ENCODE data around the gene JAGN1.

The JAGN1 gene

GRCh38 chr3:9911863-9912262 lies 21.5 kb downstream of the JAGN1 start:
- H3K27me3 ChIP-seq (ENCODE audit: insufficient read depth, low read length), result no peaks in the 10 kb centered on the region
- H3K27ac ChIP-seq (ENCODE audit: low read depth, low read length), result no peak overlapping the region
- H3K4me3 ChIP-seq (ENCODE audit: low read depth, low read length), result no peak overlapping the region
- H3K79me2 ChIP-seq (ENCODE audit: control insufficient read depth, insufficient read depth, low read length, unreplicated experiment), result no peaks in the 10 kb centered on the region
- H3K36me3 ChIP-seq (ENCODE audit: insufficient read depth, low read length), result no peaks in the 10 kb centered on the region
- H2AFZ ChIP-seq (ENCODE audit: low read length, unreplicated experiment), result no peak overlapping the region
- H3K4me1 ChIP-seq (ENCODE audit: control insufficient read depth, insufficient read depth, low read length, unreplicated experiment), result peaks cover 25% of the 10 kb centered on the region

GRCh38 chr3:9912294-9912935 lies 22.0 kb downstream of the JAGN1 start:
- H3K4me1 ChIP-seq (ENCODE audit: control insufficient read depth, insufficient read depth, low read length, unreplicated experiment), result peaks cover 25% of the 10 kb centered on the region
- no peak overlapping the region for H3K4me3 ChIP-seq (ENCODE audit: low read depth, low read length)
- H2AFZ ChIP-seq (ENCODE audit: low read length, unreplicated experiment), result no peak overlapping the region
- H3K27me3 ChIP-seq (ENCODE audit: insufficient read depth, low read length), result no peaks in the 10 kb centered on the region
- peaks cover 3% of the 10 kb centered on the region for H3K79me2 ChIP-seq (ENCODE audit: control insufficient read depth, insufficient read depth, low read length, unreplicated experiment)
- H3K36me3 ChIP-seq (ENCODE audit: insufficient read depth, low read length), result no peaks in the 10 kb centered on the region
- H3K27ac ChIP-seq (ENCODE audit: low read depth, low read length), result no peak overlapping the region

GRCh38 chr3:9913601-9914000 lies 23.2 kb downstream of the JAGN1 start:
- no peak overlapping the region for H3K27ac ChIP-seq (ENCODE audit: low read depth, low read length)
- H3K27me3 ChIP-seq (ENCODE audit: insufficient read depth, low read length), result no peaks in the 10 kb centered on the region
- H3K79me2 ChIP-seq (ENCODE audit: control insufficient read depth, insufficient read depth, low read length, unreplicated experiment), result peaks cover 13% of the 10 kb centered on the region
- no peaks in the 10 kb centered on the region for H3K36me3 ChIP-seq (ENCODE audit: insufficient read depth, low read length)
- no peak overlapping the region for H3K4me3 ChIP-seq (ENCODE audit: low read depth, low read length)
- H2AFZ ChIP-seq (ENCODE audit: low read length, unreplicated experiment), result no peak overlapping the region
- H3K4me1 ChIP-seq (ENCODE audit: control insufficient read depth, insufficient read depth, low read length, unreplicated experiment), result peaks cover 36% of the 10 kb centered on the region

- peaks cover 37% of the 10 kb centered on the region for H3K4me1 ChIP-seq (ENCODE audit: control insufficient read depth, insufficient read depth, low read length, unreplicated experiment)
- no peak overlapping the region for H3K4me3 ChIP-seq (ENCODE audit: low read depth, low read length)
- no peak overlapping the region for H3K27ac ChIP-seq (ENCODE audit: low read depth, low read length)
- H3K79me2 ChIP-seq (ENCODE audit: control insufficient read depth, insufficient read depth, low read length, unreplicated experiment), result peaks cover 13% of the 10 kb centered on the region
- H3K36me3 ChIP-seq (ENCODE audit: insufficient read depth, low read length), result no peaks in the 10 kb centered on the region
- H3K27me3 ChIP-seq (ENCODE audit: insufficient read depth, low read length), result no peaks in the 10 kb centered on the region
- no peak overlapping the region for H2AFZ ChIP-seq (ENCODE audit: low read length, unreplicated experiment)
Measured at GRCh38 chr3:9914011-9914410, 23.6 kb downstream of the JAGN1 start.

GRCh38 chr3:9914559-9915253 lies 24.3 kb downstream of the JAGN1 start:
- Histone ChIP-seq H2AFZ (ENCODE audit: low read length, unreplicated experiment) (no peak overlapping the region), H3K27me3 (ENCODE audit: insufficient read depth, low read length) (no peaks in the 10 kb centered on the region), H3K4me3 (ENCODE audit: low read depth, low read length) (peak overlapping the region; percentile 79), H3K4me1 (ENCODE audit: control insufficient read depth, insufficient read depth, low read length, unreplicated experiment) (peaks cover 37% of the 10 kb centered on the region), H3K79me2 (ENCODE audit: control insufficient read depth, insufficient read depth, low read length, unreplicated experiment) (peaks cover 13% of the 10 kb centered on the region), H3K27ac (ENCODE audit: low read depth, low read length) (no peak overlapping the region), H3K36me3 (ENCODE audit: insufficient read depth, low read length) (no peaks in the 10 kb centered on the region)

GRCh38 chr3:9915254-9916141 lies 25.1 kb downstream of the JAGN1 start:
- Histone ChIP-seq H3K79me2 (ENCODE audit: control insufficient read depth, insufficient read depth, low read length, unreplicated experiment) (peaks cover 13% of the 10 kb centered on the region), H2AFZ (ENCODE audit: low read length, unreplicated experiment) (peak overlapping the region; percentile 52), H3K4me3 (ENCODE audit: low read depth, low read length) (peak overlapping the region; percentile 79), H3K4me1 (ENCODE audit: control insufficient read depth, insufficient read depth, low read length, unreplicated experiment) (peaks cover 37% of the 10 kb centered on the region), H3K36me3 (ENCODE audit: insufficient read depth, low read length) (no peaks in the 10 kb centered on the region), H3K27ac (ENCODE audit: low read depth, low read length) (peak overlapping the region; percentile 75), H3K27me3 (ENCODE audit: insufficient read depth, low read length) (no peaks in the 10 kb centered on the region)

- no peaks in the 10 kb centered on the region for H3K36me3 ChIP-seq (ENCODE audit: insufficient read depth, low read length)
- H2AFZ ChIP-seq (ENCODE audit: low read length, unreplicated experiment), result no peak overlapping the region
- H3K4me3 ChIP-seq (ENCODE audit: low read depth, low read length), result peak overlapping the region; percentile 83
- peak overlapping the region; percentile 75 for H3K27ac ChIP-seq (ENCODE audit: low read depth, low read length)
- peaks cover 37% of the 10 kb centered on the region for H3K4me1 ChIP-seq (ENCODE audit: control insufficient read depth, insufficient read depth, low read length, unreplicated experiment)
- no peaks in the 10 kb centered on the region for H3K27me3 ChIP-seq (ENCODE audit: insufficient read depth, low read length)
- H3K79me2 ChIP-seq (ENCODE audit: control insufficient read depth, insufficient read depth, low read length, unreplicated experiment), result peaks cover 13% of the 10 kb centered on the region
Measured at GRCh38 chr3:9916346-9916733, 25.9 kb downstream of the JAGN1 start.

GRCh38 chr3:9916734-9917680 lies 26.6 kb downstream of the JAGN1 start, which contains the start of gene IL17RC:
TSS of gene IL17RC (plus strand) at chr3:9917098. CDS start at chr3:9917316, 218 bp downstream.
- Histone ChIP-seq H3K27me3 (ENCODE audit: insufficient read depth, low read length) (no peaks in the 10 kb centered on the region), H3K36me3 (ENCODE audit: insufficient read depth, low read length) (no peaks in the 10 kb centered on the region), H3K79me2 (ENCODE audit: control insufficient read depth, insufficient read depth, low read length, unreplicated experiment) (peaks cover 13% of the 10 kb centered on the region), H3K27ac (ENCODE audit: low read depth, low read length) (peak within 1 kb of the TSS; percentile 75), H3K4me1 (ENCODE audit: control insufficient read depth, insufficient read depth, low read length, unreplicated experiment) (peaks cover 34% of the 10 kb centered on the region), H2AFZ (ENCODE audit: low read length, unreplicated experiment) (peak within 1 kb of the TSS; percentile 81), H3K4me3 (ENCODE audit: low read depth, low read length) (peak within 1 kb of the TSS; percentile 83)

DNA sequence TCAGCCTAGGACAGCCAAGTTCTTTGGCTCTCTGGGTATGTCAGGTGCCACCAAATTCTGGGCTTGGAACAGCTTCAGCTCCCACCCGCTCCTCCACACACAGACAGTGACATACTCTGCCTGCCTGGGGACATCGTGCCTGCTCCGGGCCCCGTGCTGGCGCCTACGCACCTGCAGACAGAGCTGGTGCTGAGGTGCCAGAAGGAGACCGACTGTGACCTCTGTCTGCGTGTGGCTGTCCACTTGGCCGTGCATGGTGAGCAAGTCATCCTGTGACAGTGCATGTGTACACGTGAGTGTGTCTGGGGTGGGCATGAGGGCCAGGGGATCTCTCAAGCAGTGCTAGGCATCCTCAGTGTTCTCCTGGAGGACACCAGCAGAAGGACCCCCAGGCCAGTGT lies 27.4 kb downstream of the JAGN1 start:
- peaks cover 26% of the 10 kb centered on the region for H3K4me1 ChIP-seq (ENCODE audit: control insufficient read depth, insufficient read depth, low read length, unreplicated experiment)
- H3K27ac ChIP-seq (ENCODE audit: low read depth, low read length), result no peak overlapping the region
- no peaks in the 10 kb centered on the region for H3K27me3 ChIP-seq (ENCODE audit: insufficient read depth, low read length)
- H3K36me3 ChIP-seq (ENCODE audit: insufficient read depth, low read length), result no peaks in the 10 kb centered on the region
- H3K79me2 ChIP-seq (ENCODE audit: control insufficient read depth, insufficient read depth, low read length, unreplicated experiment), result peaks cover 13% of the 10 kb centered on the region
- peak overlapping the region; percentile 83 for H3K4me3 ChIP-seq (ENCODE audit: low read depth, low read length)
- H2AFZ ChIP-seq (ENCODE audit: low read length, unreplicated experiment), result no peak overlapping the region

Measured in ACC112 (cell line).